NB4 (cell line): Measurements from ENCODE around the gene KRT77.

ENCODE experiments used
- MAX ChIP-seq: IDR thresholded peaks from 2 replicates; pipeline ENCODE4 v1.6.1; 2011; ENCODE audit warnings: low read depth, low read length
- MYC ChIP-seq: IDR thresholded peaks from 2 replicates; pipeline ENCODE4 v1.6.1; 2011; ENCODE audit warnings: low read depth, low read length
- POLR2A ChIP-seq: IDR thresholded peaks from 2 replicates; pipeline ENCODE4 v1.6.1; 2011; ENCODE audit warnings: mild to moderate bottlenecking; ENCODE audit not compliant: insufficient read length; ENCODE audit errors: extremely low read depth
- TF ChIP-seq, protein P1 (sequence below): IDR thresholded peaks from one replicate; pipeline ENCODE4 v1.5.1; 2012; ENCODE audit warnings: low read depth, low read length

GRCh38 chr12:52696588-52696987 is 6.7 kb downstream of the KRT77 start:
- TF ChIP-seq, protein P1, sequence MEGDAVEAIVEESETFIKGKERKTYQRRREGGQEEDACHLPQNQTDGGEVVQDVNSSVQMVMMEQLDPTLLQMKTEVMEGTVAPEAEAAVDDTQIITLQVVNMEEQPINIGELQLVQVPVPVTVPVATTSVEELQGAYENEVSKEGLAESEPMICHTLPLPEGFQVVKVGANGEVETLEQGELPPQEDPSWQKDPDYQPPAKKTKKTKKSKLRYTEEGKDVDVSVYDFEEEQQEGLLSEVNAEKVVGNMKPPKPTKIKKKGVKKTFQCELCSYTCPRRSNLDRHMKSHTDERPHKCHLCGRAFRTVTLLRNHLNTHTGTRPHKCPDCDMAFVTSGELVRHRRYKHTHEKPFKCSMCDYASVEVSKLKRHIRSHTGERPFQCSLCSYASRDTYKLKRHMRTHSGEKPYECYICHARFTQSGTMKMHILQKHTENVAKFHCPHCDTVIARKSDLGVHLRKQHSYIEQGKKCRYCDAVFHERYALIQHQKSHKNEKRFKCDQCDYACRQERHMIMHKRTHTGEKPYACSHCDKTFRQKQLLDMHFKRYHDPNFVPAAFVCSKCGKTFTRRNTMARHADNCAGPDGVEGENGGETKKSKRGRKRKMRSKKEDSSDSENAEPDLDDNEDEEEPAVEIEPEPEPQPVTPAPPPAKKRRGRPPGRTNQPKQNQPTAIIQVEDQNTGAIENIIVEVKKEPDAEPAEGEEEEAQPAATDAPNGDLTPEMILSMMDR: no peak
- no peak for TF ChIP-seq POLR2A
- TF ChIP-seq MYC: no peak
- TF ChIP-seq MAX: no peak
